Embryonic facial prominence (tissue), 1 donor: ENCODE data around the gene CYP3A7.
"Not testable (repeated sequence)": the region's sequence is repeated elsewhere in the genome, so short reads cannot be mapped to it uniquely, and the experiment has no call there.

Experiments used
- DNase-seq: peaks from one replicate; pipeline ENCODE4 v3.0.0-alpha.2; 2016; ENCODE audit errors: extremely low spot score

CYP3A7 gene

GRCh38 chr7:99669782-99670181, 65.2 kb downstream of the CYP3A7 start:
- DNase-seq: no peak

- no peak for DNase-seq
These were observed 66.5 kb downstream of the CYP3A7 start for GRCh38 chr7:99668541-99668940.

GRCh38 chr7:99667179-99667578, 67.8 kb downstream of the CYP3A7 start:
- DNase-seq: no peak

GRCh38 chr7:99666013-99666395, 69.0 kb downstream of the CYP3A7 start:
- no peak for DNase-seq

GRCh38 chr7:99665312-99666012, 69.5 kb downstream of the CYP3A7 start:
- DNase-seq: no peak

- DNase-seq: not testable (repeated sequence)
These were observed 77.1 kb downstream of the CYP3A7 start for GRCh38 chr7:99657879-99658278.
